OCI-LY1 (cell line): ENCODE data around the gene ZNF766.

Experiments used
- CTCF ChIP-seq: fragments of 200-600 bp; sonication (generic), shearing (Covaris generic); IDR thresholded peaks from 2 replicates; pipeline ENCODE4 v1.5.1; 2017; ENCODE audit warnings: mild to moderate bottlenecking, antibody characterized with exemption, low read length, moderate library complexity, mixed read lengths
- EZH2 ChIP-seq: fragments of 200-600 bp; sonication (generic), shearing (Covaris generic); IDR thresholded peaks from 2 replicates; pipeline ENCODE4 v1.8.0; 2017; ENCODE audit warnings: borderline replicate concordance, mixed run types, mild to moderate bottlenecking, antibody characterized with exemption, low read length, moderate library complexity, mixed read lengths

GRCh38 chr19:52277471-52277870 lies 8.1 kb downstream of the ZNF766 start:
- no peak for TF ChIP-seq CTCF
- no peak for TF ChIP-seq EZH2
